Tibial artery (tissue), 4 donors: ENCODE measurements around the gene BLOC1S5.
"Not testable (repeated sequence)": the region's sequence is repeated elsewhere in the genome, so short reads cannot be mapped to it uniquely, and the experiment has no call there.

Experiments
- DNase-seq, 2 donors: peaks; one replicate each; pipeline ENCODE4 v3.0.0-alpha.2; 2019
- H3K27ac ChIP-seq, 2 donors: fragments of 200-600 bp; sonication (generic) in 1 of 2; 1 replicate in 1 of 2; 2 replicates in 1 of 2; pipeline ENCODE4 v1.5.1; 2018 to 2019; ENCODE audit warnings: mild to moderate bottlenecking in 1 of 2
- H3K27me3 ChIP-seq, 2 donors: fragments of 200-600 bp; sonication (generic) in 1 of 2; one replicate each; pipeline versions ENCODE4 v1.5.1 to v1.6.0; 2016 to 2019
- H3K36me3 ChIP-seq, 3 donors: fragments of 200-600 bp; sonication (generic) in 2 of 3; one replicate each; pipeline ENCODE4 v1.5.1; 2016 to 2019; ENCODE audit warnings: mild to moderate bottlenecking in 2 of 3
- H3K4me1 ChIP-seq, 4 donors: fragments of 200-600 bp; sonication (generic) in 2 of 4; 1 replicate in 3 of 4; 2 replicates in 1 of 4; pipeline ENCODE4 v1.5.1; 2016 to 2019
- H3K4me3 ChIP-seq, 2 donors: fragments of 200-600 bp; sonication (generic) in 1 of 2; 1 replicate in 1 of 2; 2 replicates in 1 of 2; pipeline ENCODE4 v1.5.1; 2018 to 2019; ENCODE audit warnings: mild to moderate bottlenecking in 2 of 2
- H3K9me3 ChIP-seq, 3 donors: fragments of 200-600 bp; sonication (generic) in 1 of 3; one replicate each; pipeline ENCODE4 v1.5.1; 2016 to 2019
- intact Hi-C: fragments of 100-400 bp; cut with DNase I; formaldehyde crosslinking; loops from one replicate; pipeline ENCODE4 v1.15.0; 2023; ENCODE audit warnings: low total_unique reads
- TF ChIP-seq, protein P1 (sequence below), 2 experiments: fragments of 200-600 bp in 1 of 2; fragments of 450-650 bp in 1 of 2; IDR thresholded peaks; one replicate each; pipeline ENCODE4 v1.5.1; 2017 to 2019; ENCODE audit warnings: antibody characterized with exemption in 2 of 2, mild to moderate bottlenecking in 1 of 2, moderate library complexity in 1 of 2

The BLOC1S5 gene

DNA sequence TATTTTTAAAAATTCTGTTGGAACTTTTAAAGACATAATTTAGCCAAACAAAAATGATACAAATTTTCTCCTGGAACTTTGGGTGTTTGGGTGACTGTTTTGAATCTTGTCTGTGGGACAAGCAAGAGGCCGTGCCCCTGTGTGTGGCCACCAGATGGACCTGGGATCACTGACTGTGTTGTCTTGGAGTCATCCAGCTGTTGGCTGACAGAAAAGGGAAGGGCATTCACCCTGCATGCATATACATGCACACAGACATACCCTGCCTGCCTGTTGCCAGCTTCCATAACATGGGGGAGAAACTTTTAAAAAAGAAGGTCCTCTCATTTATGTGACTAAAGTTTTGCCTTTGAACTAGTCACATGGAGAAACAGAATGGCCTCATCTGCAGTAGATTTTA lies 72.7 kb downstream of the BLOC1S5 start:
- H3K27me3 ChIP-seq = no peaks in the 10 kb centered on the region
- H3K36me3 ChIP-seq = no peaks in the 10 kb centered on the region
- H3K4me1 ChIP-seq = no peaks in the 10 kb centered on the region
- no peak overlapping the region for H3K27ac ChIP-seq
- intact Hi-C loops = no loop called here
- no peak for DNase-seq
- no peaks in the 10 kb centered on the region for H3K9me3 ChIP-seq
- TF ChIP-seq, protein P1, sequence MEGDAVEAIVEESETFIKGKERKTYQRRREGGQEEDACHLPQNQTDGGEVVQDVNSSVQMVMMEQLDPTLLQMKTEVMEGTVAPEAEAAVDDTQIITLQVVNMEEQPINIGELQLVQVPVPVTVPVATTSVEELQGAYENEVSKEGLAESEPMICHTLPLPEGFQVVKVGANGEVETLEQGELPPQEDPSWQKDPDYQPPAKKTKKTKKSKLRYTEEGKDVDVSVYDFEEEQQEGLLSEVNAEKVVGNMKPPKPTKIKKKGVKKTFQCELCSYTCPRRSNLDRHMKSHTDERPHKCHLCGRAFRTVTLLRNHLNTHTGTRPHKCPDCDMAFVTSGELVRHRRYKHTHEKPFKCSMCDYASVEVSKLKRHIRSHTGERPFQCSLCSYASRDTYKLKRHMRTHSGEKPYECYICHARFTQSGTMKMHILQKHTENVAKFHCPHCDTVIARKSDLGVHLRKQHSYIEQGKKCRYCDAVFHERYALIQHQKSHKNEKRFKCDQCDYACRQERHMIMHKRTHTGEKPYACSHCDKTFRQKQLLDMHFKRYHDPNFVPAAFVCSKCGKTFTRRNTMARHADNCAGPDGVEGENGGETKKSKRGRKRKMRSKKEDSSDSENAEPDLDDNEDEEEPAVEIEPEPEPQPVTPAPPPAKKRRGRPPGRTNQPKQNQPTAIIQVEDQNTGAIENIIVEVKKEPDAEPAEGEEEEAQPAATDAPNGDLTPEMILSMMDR (IDR thresholded peaks at IDR 0.05) = no peak
- H3K4me3 ChIP-seq = no peak overlapping the region

DNA sequence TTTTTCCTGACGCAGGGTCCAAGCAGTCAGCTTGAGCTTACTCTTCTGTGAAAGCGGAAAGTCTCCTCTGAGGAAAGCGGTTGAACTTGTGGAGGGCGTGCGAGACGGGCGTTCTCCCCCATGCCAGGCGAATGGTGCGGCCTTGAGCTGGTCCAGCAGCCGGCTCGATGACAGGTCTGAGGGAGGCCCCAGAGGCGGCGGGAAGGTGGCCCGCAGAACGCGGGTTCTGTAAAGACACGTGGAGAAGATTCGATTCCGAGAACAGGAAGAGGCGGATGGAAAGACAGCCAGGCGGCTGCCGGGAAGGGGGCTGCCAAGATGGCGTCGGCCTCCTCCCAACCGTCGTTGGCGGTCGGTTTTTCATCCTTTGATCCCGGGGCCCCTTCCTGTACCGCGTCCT lies 78.0 kb downstream of the BLOC1S5 start:
- intact Hi-C loops = no loop called here
- Histone ChIP-seq H3K4me3 (no peak overlapping the region), H3K4me1 (no peaks in the 10 kb centered on the region), H3K36me3 (no peaks in the 10 kb centered on the region), H3K27me3 (no peaks in the 10 kb centered on the region), H3K27ac (no peak overlapping the region), H3K9me3 (peaks cover 0 to 3% (median 0%) of the 10 kb centered on the region in 3 donors)
- DNase-seq = no peak
- TF ChIP-seq, protein P1 (IDR thresholded peaks at IDR 0.05) = no peak

DNA sequence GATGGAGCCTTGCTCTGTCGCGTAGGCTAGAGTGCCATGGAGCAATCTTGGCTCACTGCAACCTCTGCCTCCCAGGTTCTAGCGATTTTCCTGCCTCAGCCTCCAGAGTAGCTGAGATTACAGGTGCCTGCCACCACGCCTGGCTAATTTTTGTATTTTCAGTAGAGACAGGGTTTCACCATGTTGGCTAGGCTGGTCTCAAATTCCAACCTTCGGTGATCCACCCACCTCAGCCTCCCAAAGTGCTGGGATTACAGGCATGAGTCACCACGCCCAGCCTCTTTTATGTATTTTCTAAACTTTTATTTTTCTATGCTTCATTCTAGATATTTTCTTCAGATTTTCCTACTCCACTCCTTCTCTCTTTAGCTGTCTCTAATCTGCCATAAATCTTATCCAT lies 80.2 kb downstream of the BLOC1S5 start:
- H3K9me3 ChIP-seq, H3K4me1 ChIP-seq, H3K27me3 ChIP-seq, DNase-seq, H3K27ac ChIP-seq, H3K4me3 ChIP-seq, intact Hi-C loops, H3K36me3 ChIP-seq: not testable (repeated sequence)

DNA sequence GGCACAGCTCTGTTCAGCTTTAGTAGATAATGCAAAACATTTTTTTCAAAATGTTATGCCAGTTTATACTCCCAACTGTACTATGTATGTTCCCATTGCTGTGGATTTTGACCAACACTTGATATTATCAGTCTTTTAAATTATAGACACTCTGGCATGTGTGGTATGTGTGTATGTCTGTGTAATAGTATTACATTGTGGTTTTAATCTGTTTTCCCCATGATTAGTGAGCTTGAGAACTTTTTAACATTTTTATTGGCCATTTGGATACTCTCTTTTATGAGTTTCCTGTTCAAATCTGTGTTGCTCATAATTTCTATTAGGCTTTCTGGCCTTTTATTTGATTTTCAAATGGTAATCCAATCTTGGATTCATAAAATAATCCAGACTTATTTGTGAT lies 84.4 kb downstream of the BLOC1S5 start:
- H3K27me3 ChIP-seq = no peaks in the 10 kb centered on the region
- peaks cover 0 to 6% (median 3%) of the 10 kb centered on the region in 4 donors for H3K4me1 ChIP-seq
- no peak for DNase-seq
- H3K4me3 ChIP-seq = no peak overlapping the region
- H3K36me3 ChIP-seq = no peaks in the 10 kb centered on the region
- no peaks in the 10 kb centered on the region for H3K9me3 ChIP-seq
- TF ChIP-seq, protein P1 (IDR thresholded peaks at IDR 0.05) = no peak
- H3K27ac ChIP-seq = no peak overlapping the region
- intact Hi-C loops = no loop called here

DNA sequence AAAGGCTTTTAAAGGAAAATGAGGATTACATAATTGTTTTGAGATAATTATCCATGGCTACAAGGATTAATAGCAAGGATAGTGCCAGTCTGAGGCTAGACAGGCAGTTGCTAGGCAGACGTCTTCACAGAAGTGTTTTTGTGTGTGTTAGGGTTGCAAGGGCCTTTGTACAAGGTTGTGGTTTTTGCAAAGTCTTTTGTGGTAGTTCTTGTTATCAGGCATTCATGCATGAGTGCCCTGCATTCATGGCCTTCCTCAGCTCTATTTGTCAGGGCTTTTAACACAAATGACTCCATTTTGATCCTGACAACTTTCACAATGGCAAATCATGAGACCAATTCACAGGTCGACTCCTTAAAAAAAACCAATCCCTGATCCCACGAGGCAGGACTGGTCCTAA lies 85.5 kb downstream of the BLOC1S5 start:
- no peak overlapping the region for H3K27ac ChIP-seq
- no peak for DNase-seq
- peaks cover 0 to 7% (median 3%) of the 10 kb centered on the region in 4 donors for H3K4me1 ChIP-seq
- intact Hi-C loops = no loop called here
- no peak overlapping the region for H3K4me3 ChIP-seq
- H3K36me3 ChIP-seq = no peaks in the 10 kb centered on the region
- H3K27me3 ChIP-seq = no peaks in the 10 kb centered on the region
- TF ChIP-seq, protein P1 (IDR thresholded peaks at IDR 0.05) = no peak
- H3K9me3 ChIP-seq = no peaks in the 10 kb centered on the region

DNA sequence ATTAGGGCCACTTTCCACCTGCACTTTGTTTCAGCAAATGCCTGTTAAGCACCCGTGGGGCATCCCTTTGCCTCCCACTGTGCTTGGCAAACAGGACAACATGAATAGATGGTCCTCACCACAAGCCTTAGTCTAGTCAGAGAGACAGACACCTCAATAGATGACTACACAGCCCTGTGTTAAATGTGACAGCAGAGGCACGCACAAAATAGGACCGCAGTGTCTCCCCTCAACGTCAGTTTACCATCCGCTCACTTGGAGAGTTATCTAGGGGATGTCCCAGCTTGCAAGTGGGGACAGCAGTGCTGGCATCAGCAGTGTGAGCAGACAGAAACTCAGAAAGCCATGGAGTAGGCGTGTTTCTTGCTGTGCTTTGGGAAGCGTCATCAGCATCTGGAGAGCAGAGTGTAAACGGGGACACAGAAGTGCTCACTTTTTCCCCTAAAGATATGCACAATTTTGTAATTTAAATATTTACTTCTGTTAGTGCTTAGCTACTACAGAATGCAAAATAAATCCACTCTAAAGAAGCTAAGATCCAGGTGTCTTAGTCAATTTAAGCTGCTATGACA lies 87.6 kb downstream of the BLOC1S5 start:
- H3K36me3 ChIP-seq = no peaks in the 10 kb centered on the region
- no peaks in the 10 kb centered on the region for H3K27me3 ChIP-seq
- H3K4me3 ChIP-seq = no peak overlapping the region
- no peak overlapping the region for H3K27ac ChIP-seq
- intact Hi-C loops = no loop called here
- TF ChIP-seq, protein P1 (IDR thresholded peaks at IDR 0.05) = no peak
- no peak for DNase-seq
- H3K9me3 ChIP-seq = no peaks in the 10 kb centered on the region
- H3K4me1 ChIP-seq = peaks cover 0 to 7% (median 3%) of the 10 kb centered on the region in 4 donors
